Measurements from ENCODE around the gene PIK3R1. TPM values are rescaled to one million over a fixed set of nuclear protein-coding genes. Genes with fewer than 3 reads are reported as not detected.

Gene PIK3R1
- total RNA-seq, 2 experiments from 2014 or later, result 61.1 to 65.0 TPM

- Mint-ChIP-seq H3K27ac (peak overlapping the region; percentile 72), H3K4me1 (ENCODE audit: low read depth) (peaks cover 68% of the 10 kb centered on the region), H3K27me3 (ENCODE audit: low read depth) (no peaks in the 10 kb centered on the region), H3K4me3 (no peak overlapping the region), H3K9me3 (ENCODE audit: insufficient read depth) (no peaks in the 10 kb centered on the region), H3K36me3 (ENCODE audit: low read depth) (peaks cover 58% of the 10 kb centered on the region)
- DNase-seq (no peak), ATAC-seq (no peak)
- ChIA-PET CTCF (interaction anchor here (1.6 to 1.9 kb wide), 2 partner anchors 12 to 58 kb away, joined by 7 to 11 read pairs; no protein-coding TSS in a partner anchor), POLR2A (no interaction called here)
Observed at GRCh38 chr5:68274847-68275651, 59.5 kb downstream of the PIK3R1 start.

- H3K4me1 Mint-ChIP-seq (ENCODE audit: low read depth), result peaks cover 72% of the 10 kb centered on the region
- ATAC-seq (no peak), DNase-seq (no peak)
- no peaks in the 10 kb centered on the region for H3K27me3 Mint-ChIP-seq (ENCODE audit: low read depth)
- H3K4me3 Mint-ChIP-seq, result no peak overlapping the region
- ChIA-PET POLR2A (no interaction called here), CTCF (interaction anchor here (1.6 to 1.9 kb wide), 2 partner anchors 10 to 60 kb away, joined by 7 to 11 read pairs; no protein-coding TSS in a partner anchor)
- H3K27ac Mint-ChIP-seq, result no peak overlapping the region
- no peaks in the 10 kb centered on the region for H3K9me3 Mint-ChIP-seq (ENCODE audit: insufficient read depth)
- H3K36me3 Mint-ChIP-seq (ENCODE audit: low read depth), result peaks cover 72% of the 10 kb centered on the region
Observed at GRCh38 chr5:68276740-68277139, 61.2 kb downstream of the PIK3R1 start.

GRCh38 chr5:68277431-68277830 lies 61.9 kb downstream of the PIK3R1 start:
- peaks cover 77% of the 10 kb centered on the region for H3K4me1 Mint-ChIP-seq (ENCODE audit: low read depth)
- no peaks in the 10 kb centered on the region for H3K27me3 Mint-ChIP-seq (ENCODE audit: low read depth)
- POLR2A ChIA-PET, result no interaction called here
- H3K27ac Mint-ChIP-seq, result peak overlapping the region; percentile 8
- ATAC-seq (no peak), DNase-seq (no peak)
- peaks cover 78% of the 10 kb centered on the region for H3K36me3 Mint-ChIP-seq (ENCODE audit: low read depth)
- no peak overlapping the region for H3K4me3 Mint-ChIP-seq
- H3K9me3 Mint-ChIP-seq (ENCODE audit: insufficient read depth), result no peaks in the 10 kb centered on the region
- CTCF ChIA-PET, result no interaction called here

GRCh38 chr5:68279984-68280383 lies 64.4 kb downstream of the PIK3R1 start:
- H3K9me3 Mint-ChIP-seq (ENCODE audit: insufficient read depth), result no peaks in the 10 kb centered on the region
- peak overlapping the region; percentile 78 for H3K4me3 Mint-ChIP-seq
- POLR2A ChIA-PET, result interaction anchor here (0.9 to 1.8 kb wide), 4 partner anchors 63 to 431 kb away, joined by 3 to 10 read pairs (median 4); partner anchors contain the start of gene PIK3R1
- CTCF ChIA-PET, result interaction anchor here (0.7 to 2.2 kb wide), 16 partner anchors 8 to 1034 kb away, joined by 3 to 17 read pairs (median 4); partner anchors contain the start of gene PIK3R1
- peak overlapping the region; percentile 96 for H3K27ac Mint-ChIP-seq
- H3K4me1 Mint-ChIP-seq (ENCODE audit: low read depth), result peaks cover 78% of the 10 kb centered on the region
- ATAC-seq, result peak; percentile 98
- DNase-seq, result peak; percentile 76
- H3K27me3 Mint-ChIP-seq (ENCODE audit: low read depth), result no peaks in the 10 kb centered on the region
- H3K36me3 Mint-ChIP-seq (ENCODE audit: low read depth), result peaks cover 83% of the 10 kb centered on the region

GRCh38 chr5:68282001-68282400 lies 66.4 kb downstream of the PIK3R1 start:
- ChIA-PET POLR2A (interaction anchor here (1.0 to 1.3 kb wide), 2 partner anchors 17 to 65 kb away, joined by 3 read pairs; no protein-coding TSS in a partner anchor), CTCF (interaction anchor here (1.7 to 2.4 kb wide), 4 partner anchors 10 to 66 kb away, joined by 4 to 8 read pairs (median 6); partner anchors contain the start of gene PIK3R1)
- ATAC-seq, result no peak
- no peaks in the 10 kb centered on the region for H3K9me3 Mint-ChIP-seq (ENCODE audit: insufficient read depth)
- DNase-seq, result no peak
- peak overlapping the region; percentile 78 for H3K4me3 Mint-ChIP-seq
- peak overlapping the region; percentile 96 for H3K27ac Mint-ChIP-seq
- peaks cover 84% of the 10 kb centered on the region for H3K36me3 Mint-ChIP-seq (ENCODE audit: low read depth)
- peaks cover 85% of the 10 kb centered on the region for H3K4me1 Mint-ChIP-seq (ENCODE audit: low read depth)
- no peaks in the 10 kb centered on the region for H3K27me3 Mint-ChIP-seq (ENCODE audit: low read depth)

GRCh38 chr5:68283766-68284165 lies 68.2 kb downstream of the PIK3R1 start:
- ATAC-seq (no peak), DNase-seq (no peak)
- Mint-ChIP-seq H3K36me3 (ENCODE audit: low read depth) (peaks cover 76% of the 10 kb centered on the region), H3K9me3 (ENCODE audit: insufficient read depth) (no peaks in the 10 kb centered on the region), H3K4me3 (no peak overlapping the region), H3K27ac (peak overlapping the region; percentile 22), H3K27me3 (ENCODE audit: low read depth) (no peaks in the 10 kb centered on the region), H3K4me1 (ENCODE audit: low read depth) (peaks cover 89% of the 10 kb centered on the region)
- CTCF ChIA-PET, result interaction anchor here (0.7 to 2.4 kb wide), 4 partner anchors 12 to 1037 kb away, joined by 4 to 8 read pairs (median 5); no protein-coding TSS in a partner anchor
- POLR2A ChIA-PET, result interaction anchor here (0.9 kb wide), 1 partner anchor 68 kb away, joined by 4 read pairs; the partner anchor contains the start of gene PIK3R1

GRCh38 chr5:68285075-68285840 lies 69.7 kb downstream of the PIK3R1 start:
- POLR2A ChIA-PET, result no interaction called here
- peaks cover 70% of the 10 kb centered on the region for H3K36me3 Mint-ChIP-seq (ENCODE audit: low read depth)
- ATAC-seq, result no peak

GRCh38 chr5:68285851-68286611 lies 70.5 kb downstream of the PIK3R1 start:
- Mint-ChIP-seq H3K4me1 (ENCODE audit: low read depth) (peaks cover 83% of the 10 kb centered on the region), H3K4me3 (peak overlapping the region; percentile 44), H3K36me3 (ENCODE audit: low read depth) (peaks cover 67% of the 10 kb centered on the region), H3K27ac (peak overlapping the region; percentile 81), H3K27me3 (ENCODE audit: low read depth) (no peaks in the 10 kb centered on the region), H3K9me3 (ENCODE audit: insufficient read depth) (no peaks in the 10 kb centered on the region)
- DNase-seq, result no peak
- POLR2A ChIA-PET, result interaction anchor here (0.9 kb wide), 1 partner anchor 71 kb away, joined by 3 read pairs; no protein-coding TSS in a partner anchor
- CTCF ChIA-PET, result interaction anchor here (0.7 to 3.6 kb wide), 71 partner anchors 10 to 1731 kb away, joined by 3 to 122 read pairs (median 5); partner anchors contain the start of gene PIK3R1
- no peak for ATAC-seq

More at GRCh38 chr5:68285075-68285840, 69.7 kb downstream of the PIK3R1 start:
- DNase-seq, result no peak
- CTCF ChIA-PET, result interaction anchor here (0.6 to 3.6 kb wide), 23 partner anchors 12 to 723 kb away, joined by 3 to 122 read pairs (median 11); partner anchors contain the start of gene PIK3R1
- peak overlapping the region; percentile 81 for H3K27ac Mint-ChIP-seq
- peaks cover 85% of the 10 kb centered on the region for H3K4me1 Mint-ChIP-seq (ENCODE audit: low read depth)
- peak overlapping the region; percentile 44 for H3K4me3 Mint-ChIP-seq
- no peaks in the 10 kb centered on the region for H3K9me3 Mint-ChIP-seq (ENCODE audit: insufficient read depth)
- no peaks in the 10 kb centered on the region for H3K27me3 Mint-ChIP-seq (ENCODE audit: low read depth)

- ChIA-PET POLR2A (interaction anchor here (0.9 to 1.0 kb wide), 2 partner anchors 72 to 143 kb away, joined by 3 to 4 read pairs; no protein-coding TSS in a partner anchor), CTCF (interaction anchor here (0.7 to 3.6 kb wide), 74 partner anchors 9 to 1732 kb away, joined by 3 to 122 read pairs (median 5); partner anchors contain the start of gene PIK3R1)
- Mint-ChIP-seq H3K27ac (peak overlapping the region; percentile 39), H3K36me3 (ENCODE audit: low read depth) (peaks cover 64% of the 10 kb centered on the region), H3K27me3 (ENCODE audit: low read depth) (no peaks in the 10 kb centered on the region), H3K9me3 (ENCODE audit: insufficient read depth) (no peaks in the 10 kb centered on the region), H3K4me1 (ENCODE audit: low read depth) (peaks cover 82% of the 10 kb centered on the region), H3K4me3 (no peak overlapping the region)
- ATAC-seq (no peak), DNase-seq (no peak)
Observed at GRCh38 chr5:68286612-68286912, 71.0 kb downstream of the PIK3R1 start.

GRCh38 chr5:68287631-68287975 lies 72.0 kb downstream of the PIK3R1 start:
- Mint-ChIP-seq H3K36me3 (ENCODE audit: low read depth) (peaks cover 61% of the 10 kb centered on the region), H3K27ac (peak overlapping the region; percentile 96), H3K27me3 (ENCODE audit: low read depth) (no peaks in the 10 kb centered on the region), H3K4me1 (ENCODE audit: low read depth) (peaks cover 83% of the 10 kb centered on the region), H3K9me3 (ENCODE audit: insufficient read depth) (no peaks in the 10 kb centered on the region), H3K4me3 (peak overlapping the region; percentile 84)
- ChIA-PET POLR2A (interaction anchor here (0.6 to 2.2 kb wide), 7 partner anchors 10 to 175 kb away, joined by 3 to 10 read pairs (median 3); partner anchors contain the start of gene PIK3R1), CTCF (interaction anchor here (1.1 to 3.6 kb wide), 30 partner anchors 11 to 755 kb away, joined by 3 to 122 read pairs (median 7); no protein-coding TSS in a partner anchor)
- ATAC-seq (no peak), DNase-seq (no peak)

All from activated CD8-positive, alpha-beta T cell treated with anti-CD3 and anti-CD28 coated beads, Interleukin-2, amount 10 ng/mL, durations not matched to agents 7 days and 5 days (primary cell).